ENCODE measurements around the gene STX4.

The STX4 gene

GRCh38 chr16:31031276-31031675 lies 2.1 kb upstream of the STX4 start:
- TF ChIP-seq CTCF (IDR thresholded peaks at IDR 0.05; ENCODE audit: low read depth, low read length), result no peak

GRCh38 chr16:31033709-31034492 lies 543 bp downstream of the STX4 start:
- H3K4me3 ChIP-seq (ENCODE audit: low read depth, low read length), result peak overlapping the region; percentile 74
- no peak for TF ChIP-seq CTCF (IDR thresholded peaks at IDR 0.05; ENCODE audit: low read depth, low read length)

More at GRCh38 chr16:31031276-31031675, 2.1 kb upstream of the STX4 start:
- no peak overlapping the region for H3K4me3 ChIP-seq (ENCODE audit: low read depth, low read length)

- H3K4me3 ChIP-seq (ENCODE audit: low read depth, low read length), result no peak overlapping the region
- TF ChIP-seq CTCF (IDR thresholded peaks at IDR 0.05; ENCODE audit: low read depth, low read length), result no peak
Measured at GRCh38 chr16:31036691-31037090, 3.3 kb downstream of the STX4 start.

GRCh38 chr16:31038993-31039392 lies 5.6 kb downstream of the STX4 start:
- no peak for TF ChIP-seq CTCF (IDR thresholded peaks at IDR 0.05; ENCODE audit: low read depth, low read length)
- H3K4me3 ChIP-seq (ENCODE audit: low read depth, low read length), result no peak overlapping the region

GRCh38 chr16:31042866-31043265 lies 9.5 kb downstream of the STX4 start:
- TF ChIP-seq CTCF (IDR thresholded peaks at IDR 0.05; ENCODE audit: low read depth, low read length), result no peak
- H3K4me3 ChIP-seq (ENCODE audit: low read depth, low read length), result no peak overlapping the region

- TF ChIP-seq CTCF (IDR thresholded peaks at IDR 0.05; ENCODE audit: low read depth, low read length), result no peak
- no peak overlapping the region for H3K4me3 ChIP-seq (ENCODE audit: low read depth, low read length)
Measured at GRCh38 chr16:31043352-31043751, 10.0 kb downstream of the STX4 start.

GRCh38 chr16:31043898-31044481 lies 10.6 kb downstream of the STX4 start:
- no peak overlapping the region for H3K4me3 ChIP-seq (ENCODE audit: low read depth, low read length)
- TF ChIP-seq CTCF (IDR thresholded peaks at IDR 0.05; ENCODE audit: low read depth, low read length), result no peak
